PC-9 (cell line): ENCODE results near the gene FAM237B.

ENCODE experiments used
- CTCF ChIP-seq: fragments of 200-600 bp; sonication (generic); conservative IDR thresholded peaks from 2 replicates; pipeline ENCODE4 v1.6.1; 2017; ENCODE audit warnings: mixed run types, antibody characterized with exemption, mild to moderate bottlenecking, moderate library complexity
- EZH2 ChIP-seq: fragments of 200-600 bp; sonication (generic); IDR thresholded peaks from 2 replicates; pipeline ENCODE4 v1.8.0; 2017; ENCODE audit warnings: antibody characterized with exemption, low read depth

- no peak for TF ChIP-seq CTCF
- TF ChIP-seq EZH2: no peak
Observed at GRCh38 chr7:90303241-90303640, 17.9 kb downstream of the FAM237B start.
